GM12878 (cell line): Measurements from ENCODE around the gene ATXN2. TPM values are rescaled to one million over a fixed set of nuclear protein-coding genes. Genes with fewer than 3 reads are reported as not detected.

Experiments
- ATAC-seq: fragments of 200-7000 bp; cut with Tn5 transposase; 3 replicates; pipeline ENCODE4 v1.9.1; 2020; ENCODE audit warnings: mild to moderate bottlenecking, moderate library complexity
- BruUV-seq: library from RNA; stranded (reverse); fragments of 400-500 nt; replicated peaks from 2 replicates; lab custom pipeline; 2021; lab: Mats Ljungman, UMichigan
- CTCF ChIA-PET: fragments of 300-600 bp; sonication (Branson Sonifier 250); formaldehyde crosslinking; extraction: SDS; loops from one replicate; lab custom pipeline; 2021; ENCODE audit warnings: inconsistent platforms; lab: Yijun Ruan, JAX
- POLR2A ChIA-PET: fragments of 350-600 bp; formaldehyde crosslinking; extraction: SDS; loops from one replicate; lab custom pipeline; 2021; ENCODE audit warnings: inconsistent platforms; lab: Charles Lee
- RAD21 ChIA-PET: fragments of 300-600 bp; sonication (Branson Sonifier 250); formaldehyde crosslinking; loops from one replicate; lab custom pipeline; 2023; ENCODE audit warnings: antibody characterized with exemption; ENCODE audit not compliant: unreplicated experiment; lab: Charles Lee
- SMC1A ChIA-PET: fragments of 300-600 bp; sonication (Branson Sonifier 250); formaldehyde crosslinking; loops from one replicate; lab custom pipeline; 2023; ENCODE audit not compliant: unreplicated experiment, uncharacterized antibody; lab: Charles Lee
- DNase-seq: peaks from one replicate; pipeline ENCODE4 v3.0.0-alpha.2; 2011; ENCODE audit warnings: low read depth, low spot score
- FAIRE-seq: peaks from 3 replicates; lab custom pipeline; 2011; peaks lifted over from hg19 to GRCh38; lab: Jason Lieb, UNC
- H2AFZ ChIP-seq: 2 replicates; pipeline ENCODE4 v1.6.0; 2011; ENCODE audit warnings: low read depth, low read length, control low read depth; ENCODE audit not compliant: control insufficient read depth
- H3K27ac ChIP-seq: 2 replicates; pipeline ENCODE4 v1.5.1; 2011; ENCODE audit warnings: control low read depth; ENCODE audit not compliant: control insufficient read depth, insufficient read depth
- H3K27me3 ChIP-seq, 2 experiments: replicated peaks in 1 of 2; 2 replicates each; pipeline versions ENCODE4 v1.6.0 to v1.6.1; 2011; ENCODE audit warnings: low read length in 1 of 2; ENCODE audit not compliant: control insufficient read depth in 2 of 2, insufficient read depth in 2 of 2
- H3K36me3 ChIP-seq, 2 experiments: 2 replicates each; pipeline ENCODE4 v1.5.1; 2011; ENCODE audit warnings: low read length in 1 of 2; ENCODE audit not compliant: control insufficient read depth in 2 of 2, insufficient read depth in 2 of 2
- H3K4me1 ChIP-seq: 2 replicates; pipeline ENCODE4 v1.6.1; 2011; ENCODE audit warnings: mild to moderate bottlenecking, low read length, moderate library complexity, mixed read lengths; ENCODE audit not compliant: control insufficient read depth, insufficient read depth
- H3K4me2 ChIP-seq: 2 replicates; pipeline ENCODE4 v1.6.0; 2011; ENCODE audit warnings: control low read depth; ENCODE audit not compliant: control insufficient read depth, insufficient read depth
- H3K4me3 ChIP-seq: fragments of 200-600 bp; sonication (generic); 2 replicates; pipeline ENCODE4 v1.5.1; 2016
- H3K79me2 ChIP-seq: 2 replicates; pipeline ENCODE4 v1.6.0; 2011; ENCODE audit warnings: low read length; ENCODE audit not compliant: control insufficient read depth, insufficient read depth
- H3K9ac ChIP-seq: 2 replicates; pipeline ENCODE4 v1.8.0; 2011; ENCODE audit warnings: low read length, control low read depth, mixed read lengths; ENCODE audit not compliant: control insufficient read depth, insufficient read depth
- H3K9me3 ChIP-seq: replicated peaks from 3 replicates; pipeline ENCODE4 v1.5.1; 2011; ENCODE audit warnings: mild to moderate bottlenecking, low read length; ENCODE audit not compliant: control insufficient read depth, insufficient read depth
- H4K20me1 ChIP-seq: 2 replicates; pipeline ENCODE4 v1.6.0; 2011; ENCODE audit not compliant: control insufficient read depth, insufficient read depth
- BMI1 ChIP-seq: fragments of 450-650 bp; IDR thresholded peaks from 2 replicates; pipeline ENCODE4 v1.6.1; 2016; ENCODE audit warnings: mild to moderate bottlenecking, moderate library complexity, borderline replicate concordance
- BRCA1 ChIP-seq: IDR thresholded peaks from 2 replicates; pipeline ENCODE4 v1.6.1; 2011; ENCODE audit warnings: low read depth, low read length, improper control_type of control experiment
- CREB1 ChIP-seq: IDR thresholded peaks from 2 replicates; pipeline ENCODE4 v1.6.1; 2012; ENCODE audit warnings: low read depth, mild to moderate bottlenecking, inconsistent platforms
- EGR1 ChIP-seq, 2 experiments: IDR thresholded peaks; 1 replicate in 1 of 2; 2 replicates in 1 of 2; pipeline ENCODE4 v1.6.1; 2011 to 2012; ENCODE audit warnings: low read depth in 2 of 2, low read length in 2 of 2, borderline replicate concordance in 1 of 2, mild to moderate bottlenecking in 1 of 2, moderate library complexity in 1 of 2
- HDAC2 ChIP-seq: fragments of 200-600 bp; sonication (generic); IDR thresholded peaks from 2 replicates; pipeline ENCODE4 v1.6.1; 2017
- HDGF ChIP-seq: fragments of 450-650 bp; IDR thresholded peaks from 2 replicates; pipeline ENCODE4 v1.6.1; 2016; ENCODE audit warnings: antibody characterized with exemption
- IKZF2 ChIP-seq, 2 experiments: fragments of 450-650 bp; IDR thresholded peaks; 2 replicates each; pipeline ENCODE4 v1.6.1; 2017; ENCODE audit warnings: mild to moderate bottlenecking in 2 of 2, moderate library complexity in 2 of 2
- JUNB ChIP-seq: IDR thresholded peaks from 2 replicates; pipeline ENCODE4 v1.6.1; 2016; ENCODE audit warnings: antibody characterized with exemption, mild to moderate bottlenecking
- JUND ChIP-seq: IDR thresholded peaks from 2 replicates; pipeline ENCODE4 v1.6.1; 2012; ENCODE audit warnings: low read depth, mild to moderate bottlenecking, low read length, improper control_type of control experiment, moderate library complexity
- KAT2A ChIP-seq: conservative IDR thresholded peaks from 2 replicates; pipeline ENCODE4 v1.6.1; 2011; ENCODE audit warnings: low read depth, low read length; ENCODE audit not compliant: control insufficient read depth
- MAX ChIP-seq: IDR thresholded peaks from 2 replicates; pipeline ENCODE4 v1.6.1; 2012; ENCODE audit warnings: low read depth, low read length, improper control_type of control experiment
- MTA3 ChIP-seq: IDR thresholded peaks from 2 replicates; pipeline ENCODE4 v1.6.1; 2012; ENCODE audit warnings: low read length, inconsistent platforms, borderline replicate concordance
- MYB ChIP-seq: fragments of 150-350 bp; IDR thresholded peaks from 2 replicates; pipeline ENCODE4 v1.6.1; 2014; ENCODE audit warnings: mild to moderate bottlenecking, low read depth, low read length, borderline replicate concordance
- PAX8 ChIP-seq: fragments of 450-650 bp; IDR thresholded peaks from 2 replicates; pipeline ENCODE4 v1.6.1; 2017; ENCODE audit warnings: mild to moderate bottlenecking, moderate library complexity
- PBX3 ChIP-seq: IDR thresholded peaks from 2 replicates; pipeline ENCODE4 v1.6.1; 2011; ENCODE audit warnings: mild to moderate bottlenecking, low read depth, low read length, moderate library complexity; ENCODE audit not compliant: insufficient replicate concordance
- PKNOX1 ChIP-seq: fragments of 450-650 bp; IDR thresholded peaks from 2 replicates; pipeline ENCODE4 v1.6.1; 2016; ENCODE audit warnings: mild to moderate bottlenecking
- RELB ChIP-seq: fragments of 450-650 bp; IDR thresholded peaks from 2 replicates; pipeline ENCODE4 v1.6.1; 2017; ENCODE audit warnings: low read depth, mild to moderate bottlenecking, moderate library complexity
- RUNX3 ChIP-seq: IDR thresholded peaks from 2 replicates; pipeline ENCODE4 v1.6.1; 2012; ENCODE audit warnings: low read length, inconsistent platforms
- SIN3A ChIP-seq: IDR thresholded peaks from 2 replicates; pipeline ENCODE4 v1.6.1; 2012; ENCODE audit warnings: low read depth, low read length, improper control_type of control experiment
- WGBS: methylation state at CpG from one replicate; pipeline ENCODE4 v1.1.6; 2016; ENCODE audit warnings: low lambda C conversion rate; ENCODE audit not compliant: insufficient replicate concordance, insufficient coverage; ENCODE audit errors: missing lambda C conversion rate; 5-methylcytosine and 5-hydroxymethylcytosine counted together
- in situ Hi-C: fragments of 300-500 bp; cut with MboI; formaldehyde crosslinking; loops from 9 replicates; pipeline ENCODE4 v1.14.3; 2018; ENCODE audit warnings: mixed read lengths
- intact Hi-C: fragments of 100-400 bp; cut with micrococcal nuclease; formaldehyde crosslinking; loops from one replicate; pipeline ENCODE4 v1.14.2; 2022; ENCODE audit not compliant: unreplicated experiment
- polyA plus RNA-seq, 11 experiments: library from polyadenylated mRNA; depleted of rRNA in 4 of 11; unstranded in 6 of 11; stranded (reverse) in 5 of 11; fragments of >200 nt; fragmentation: Nextera tagmentation in 4 of 11; fragmentation: Illumina TruSeq in 1 of 11; extraction: Ambion mirVana in 4 of 11; extraction: Trizol in 1 of 11; gene quantifications; 1 replicate in 1 of 11; 2 replicates in 10 of 11; pipeline versions ENCODE4 v1.2.1 to v1.2.3, GENCODE V29; 2011 to 2016; ENCODE audit warnings: inconsistent platforms in 2 of 11, missing spikeins in 2 of 11, low read depth in 1 of 11
- total RNA-seq, 4 experiments: library from RNA; depleted of rRNA in 3 of 4; stranded (reverse); fragments of >200 nt in 3 of 4; fragmentation: Illumina TruSeq in 1 of 4; extraction: Trizol in 1 of 4; gene quantifications; 2 replicates each; pipeline versions ENCODE4 v1.2.1 to v1.2.3, GENCODE V29; 2013 to 2021

The ATXN2 gene
- total and polyA plus RNA-seq, 10 of the 15 experiments (the other 5 are each of a cell fraction or from before 2014, with no cell fraction given): 8.8 to 31.5 (median 19.0) TPM

GRCh38 chr12:111581434-111582132 lies 17.5 kb downstream of the ATXN2 start (continued):
- no peak for TF ChIP-seq PKNOX1
- TF ChIP-seq, all 136 proteins: peak for 0

- peaks cover 6% of the 10 kb centered on the region for H3K4me1 ChIP-seq
- H3K9ac ChIP-seq: no peak overlapping the region
- no peak overlapping the region for H3K27ac ChIP-seq
- SMC1A ChIA-PET: no interaction called here
- H4K20me1 ChIP-seq: no peaks in the 10 kb centered on the region; the same call in 1 of the 2 replicates
- ATAC-seq: no peak
- H2AFZ ChIP-seq: no peak overlapping the region
- 94% methylated on average over 5 of the region's 7 CpGs for WGBS
- BruUV-seq: no TSS peak
- H3K4me3 ChIP-seq: no peak overlapping the region
- H3K27me3 ChIP-seq: no peaks in the 10 kb centered on the region
- H3K9me3 ChIP-seq: no peaks in the 10 kb centered on the region
- H3K4me2 ChIP-seq: no peak overlapping the region
- TF ChIP-seq RUNX3: no peak
- TF ChIP-seq KAT2A: no peak
- no peak for TF ChIP-seq MAX
- no peak for TF ChIP-seq HDAC2
- no peak for TF ChIP-seq MYB
- no peak for TF ChIP-seq SIN3A
- TF ChIP-seq PBX3: no peak
- TF ChIP-seq BMI1: no peak
- no peak for TF ChIP-seq PAX8
- no peak for TF ChIP-seq IKZF2 (IDR thresholded peaks at IDR 0.05)
- TF ChIP-seq HDGF: no peak
- no peak for TF ChIP-seq CREB1
- no peak for TF ChIP-seq EGR1 (IDR thresholded peaks at IDR 0.05; ENCODE audit: borderline replicate concordance in 1 of 2, low read depth in 2 of 2, low read length in 2 of 2)
- no peak for TF ChIP-seq MTA3
- no peak for TF ChIP-seq BRCA1
- TF ChIP-seq JUND: no peak
- TF ChIP-seq JUNB: no peak
- no peak for TF ChIP-seq RELB
- RAD21 ChIA-PET: no interaction called here
- peaks cover 45% of the 10 kb centered on the region for H3K79me2 ChIP-seq
- CTCF ChIA-PET: no interaction called here
- peaks cover 1 to 6% of the 10 kb centered on the region in 2 experiments; a peak in 3 of 4 replicates for H3K36me3 ChIP-seq
- in situ Hi-C loops: no loop called here
- no peak for DNase-seq
- intact Hi-C loops: no loop called here
- no peak for FAIRE-seq
- POLR2A ChIA-PET: no interaction called here
Observed at GRCh38 chr12:111580737-111581136, 18.4 kb downstream of the ATXN2 start.
